G401 (cell line): ENCODE data around the gene MAGED2. TPM values are rescaled to one million over a fixed set of nuclear protein-coding genes. Genes with fewer than 3 reads are reported as not detected.
"Not testable (repeated sequence)": the region's sequence is repeated elsewhere in the genome, so short reads cannot be mapped to it uniquely, and the experiment has no call there.

Experiments used
- DNase-seq: peaks from one replicate; pipeline ENCODE4 v3.0.0-alpha.2; 2015; ENCODE audit warnings: low spot score
- in situ Hi-C: cut with HindIII; loops from 2 replicates; pipeline ENCODE4 v1.10.0; 2016; ENCODE audit warnings: low sequenced_read_pairs, mixed read lengths
- total RNA-seq: library from RNA; depleted of rRNA; stranded (reverse); fragments of >200 nt; shearing (Covaris generic); gene quantifications from 2 replicates; pipeline ENCODE4 v1.2.3, GENCODE V29; 2014; rRNA removed

The MAGED2 gene
- total RNA-seq, 1 experiment from 2014 or later: 214 TPM

DNA sequence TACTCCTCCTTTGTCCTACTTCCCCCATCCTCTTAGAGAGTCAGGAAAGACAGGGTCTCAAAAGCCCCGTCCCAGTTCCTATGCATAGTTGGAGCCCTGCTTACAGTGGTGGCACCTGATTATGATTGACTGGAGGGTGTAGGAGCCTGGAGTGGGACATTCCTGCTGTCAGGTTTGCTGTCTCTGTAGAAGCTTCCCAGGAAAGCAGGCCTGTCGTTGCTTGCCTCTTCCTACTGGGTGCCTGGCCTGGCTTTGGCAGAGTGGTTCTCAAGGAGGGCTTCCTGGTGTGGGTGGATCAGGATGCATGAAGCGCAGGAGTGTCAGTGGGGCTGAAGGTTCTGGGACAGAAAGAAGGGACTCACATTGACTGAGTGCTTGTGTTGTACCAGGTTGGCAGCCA is 4.8 kb downstream of the MAGED2 start:
- in situ Hi-C loops: no loop called here
- no peak for DNase-seq

GRCh38 chrX:54817220-54817820 is 9.8 kb downstream of the MAGED2 start:
- in situ Hi-C loops: no loop called here
- no peak for DNase-seq

GRCh38 chrX:54818221-54818620 is 10.7 kb downstream of the MAGED2 start:
- in situ Hi-C loops: no loop called here

DNA sequence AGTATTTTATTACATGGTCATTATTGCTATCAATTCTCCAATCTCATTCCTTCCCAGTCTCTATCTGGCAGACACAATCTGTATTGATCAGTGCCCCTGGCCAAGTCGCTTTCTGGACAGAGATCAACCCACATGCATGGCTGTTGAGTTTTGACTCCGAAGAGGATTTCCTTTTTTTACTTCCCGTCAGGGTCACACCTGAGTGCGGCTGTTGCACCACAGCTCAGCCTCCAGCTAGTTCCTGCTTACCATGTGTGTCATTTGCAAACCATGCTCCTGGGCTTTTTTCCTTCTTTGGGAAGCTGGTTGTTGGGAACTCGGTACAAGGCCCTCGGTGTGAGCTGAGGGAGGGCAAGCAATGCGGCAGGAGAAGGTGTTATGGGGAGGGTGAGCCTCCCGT is 11.7 kb downstream of the MAGED2 start:
- in situ Hi-C loops: no loop called here
- no peak for DNase-seq

More at GRCh38 chrX:54818221-54818620, 10.7 kb downstream of the MAGED2 start:
- DNase-seq: no peak

DNA sequence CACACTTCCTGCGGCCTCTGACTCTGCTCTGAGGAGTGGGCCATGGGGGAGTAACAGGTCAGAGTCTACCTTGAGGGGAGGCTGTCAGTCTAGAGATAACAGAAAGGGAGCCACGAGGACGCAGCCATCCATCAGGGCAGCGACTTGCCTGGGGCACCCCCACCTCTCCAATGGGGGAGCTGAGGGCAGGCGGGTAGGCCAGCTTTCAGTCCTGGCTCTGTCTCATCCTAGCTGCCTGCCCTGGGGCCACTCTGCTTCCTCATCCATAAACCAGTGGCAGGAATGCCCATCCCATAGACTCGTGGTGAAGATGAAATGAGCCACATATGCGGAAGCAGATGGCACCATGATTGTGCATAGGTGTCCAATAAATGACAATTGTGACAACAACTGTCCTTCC is 13.2 kb downstream of the MAGED2 start:
- in situ Hi-C loops: no loop called here
- no peak for DNase-seq

- DNase-seq: no peak
- in situ Hi-C loops: no loop called here
Observed at GRCh38 chrX:54821310-54821709, 13.8 kb downstream of the MAGED2 start.

DNA sequence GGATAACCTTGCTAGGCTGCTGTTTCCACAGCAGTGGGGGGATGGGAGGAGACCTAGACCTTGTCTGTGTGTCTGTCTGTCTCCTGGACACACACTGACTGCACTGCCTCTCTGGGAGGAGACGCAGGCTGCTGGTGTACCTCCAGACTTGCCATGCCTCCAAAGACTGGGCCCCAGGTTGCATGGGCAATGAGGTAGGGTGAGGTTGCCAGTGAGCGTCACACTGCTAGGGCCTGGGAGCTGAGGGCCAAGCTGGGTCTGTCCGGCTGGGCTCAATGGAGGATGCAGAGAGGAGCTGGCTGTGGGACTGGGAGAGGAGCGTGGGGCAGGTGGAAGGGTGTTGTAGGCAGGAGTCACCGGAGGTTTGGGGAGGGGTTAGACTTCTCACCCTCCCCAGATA is 16.6 kb downstream of the MAGED2 start:
- DNase-seq: no peak
- in situ Hi-C loops: no loop called here

DNA sequence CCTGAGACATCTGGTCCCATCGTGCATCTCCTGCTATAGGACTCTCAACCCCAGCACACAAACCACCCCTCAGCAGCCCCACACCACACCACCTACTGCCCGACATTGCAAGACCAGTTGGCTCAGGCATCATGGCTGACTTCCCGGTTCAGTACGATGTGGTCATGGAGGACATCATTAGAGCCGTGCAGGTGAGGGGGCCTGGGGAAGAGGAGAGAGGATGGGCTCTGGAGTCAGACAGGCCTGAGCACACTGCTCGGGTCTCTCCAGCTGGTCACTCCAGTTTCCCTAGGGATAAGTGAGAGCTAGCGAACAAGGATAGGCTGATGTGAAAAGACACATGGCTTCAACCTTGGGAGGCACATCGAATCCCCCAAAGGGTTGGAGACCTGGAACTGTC is 17.2 kb downstream of the MAGED2 start:
- no peak for DNase-seq
- in situ Hi-C loops: no loop called here

DNA sequence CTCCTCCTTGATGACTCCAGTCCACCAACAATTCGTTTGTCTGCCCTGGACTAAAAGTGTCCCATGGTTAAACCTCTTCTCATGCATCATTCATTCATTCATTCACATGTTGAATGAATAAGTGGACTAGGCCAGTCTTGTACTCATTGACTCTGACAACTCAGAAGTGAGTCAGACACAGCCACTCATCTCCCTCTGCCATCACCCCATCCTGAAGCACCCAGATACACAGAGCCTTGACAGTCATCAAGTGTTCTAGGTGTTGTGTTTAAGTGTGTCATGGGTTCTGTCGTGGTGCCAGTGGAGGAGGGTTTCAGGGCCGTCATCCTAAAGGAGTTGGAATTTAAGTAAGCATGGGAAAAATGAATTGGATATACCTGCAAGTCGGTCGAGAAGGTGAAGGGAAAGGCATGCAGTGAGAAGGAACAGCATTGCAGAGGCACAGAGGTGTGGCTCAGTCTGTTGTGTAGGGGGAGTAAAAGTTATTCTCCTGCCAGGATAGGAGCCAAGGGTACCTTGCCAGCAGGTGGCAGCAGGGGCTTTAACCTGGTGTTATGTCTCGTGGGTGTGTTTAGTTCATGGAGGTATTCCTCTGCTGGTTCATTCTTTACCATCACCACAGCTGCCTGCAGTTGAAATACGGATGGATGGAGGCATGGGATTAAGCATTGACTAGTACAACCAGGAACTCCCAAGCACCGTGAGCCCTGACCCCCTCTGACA is 18.3 kb downstream of the MAGED2 start:
- in situ Hi-C loops: no loop called here
- DNase-seq: no peak

GRCh38 chrX:54826598-54826997 is 19.1 kb downstream of the MAGED2 start:
- no peak for DNase-seq
- in situ Hi-C loops: no loop called here

DNA sequence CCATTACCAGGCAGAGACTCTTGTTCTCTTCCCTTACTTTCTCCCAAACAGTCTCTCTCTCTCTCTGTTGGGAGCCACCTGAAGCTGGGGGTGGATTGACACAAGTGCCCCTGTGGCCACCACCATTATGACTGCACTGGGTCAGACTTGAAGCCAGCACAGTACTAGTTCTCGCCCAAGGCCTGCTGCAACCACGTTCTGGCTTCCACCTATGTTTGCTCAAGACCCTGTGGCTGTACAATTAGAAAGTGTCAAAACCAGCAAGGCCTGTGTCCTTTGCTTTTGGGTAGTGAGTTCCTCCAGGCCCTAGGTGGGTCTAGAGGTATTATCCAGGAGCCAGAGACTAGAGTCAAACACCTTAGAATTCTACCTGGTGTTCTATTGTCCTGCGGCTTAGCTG is 31.0 kb downstream of the MAGED2 start:
- in situ Hi-C loops: no loop called here
- no peak for DNase-seq

GRCh38 chrX:54841184-54841874 is 33.8 kb downstream of the MAGED2 start:
- DNase-seq, in situ Hi-C loops: not testable (repeated sequence)

DNA sequence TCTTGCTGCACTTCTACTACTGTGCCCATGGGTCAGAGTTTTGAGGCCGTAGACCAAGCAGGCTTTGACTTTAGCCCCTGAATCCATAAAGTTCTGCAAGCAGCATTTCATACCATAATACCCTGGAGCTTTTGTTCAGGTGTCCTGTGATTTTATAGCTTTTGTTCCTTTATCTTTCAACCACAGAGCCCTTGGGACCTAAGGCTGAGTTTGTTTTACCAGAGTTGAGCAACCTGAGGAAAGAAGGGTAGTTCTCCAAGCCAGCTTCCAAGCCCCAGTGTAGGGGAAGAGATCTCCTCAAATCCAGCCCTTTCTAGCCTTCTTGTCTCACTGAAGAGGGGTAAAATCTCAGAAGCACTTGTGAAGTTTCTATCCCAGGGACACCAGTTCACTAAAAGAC is 35.1 kb downstream of the MAGED2 start:
- no peak for DNase-seq
- in situ Hi-C loops: no loop called here

DNA sequence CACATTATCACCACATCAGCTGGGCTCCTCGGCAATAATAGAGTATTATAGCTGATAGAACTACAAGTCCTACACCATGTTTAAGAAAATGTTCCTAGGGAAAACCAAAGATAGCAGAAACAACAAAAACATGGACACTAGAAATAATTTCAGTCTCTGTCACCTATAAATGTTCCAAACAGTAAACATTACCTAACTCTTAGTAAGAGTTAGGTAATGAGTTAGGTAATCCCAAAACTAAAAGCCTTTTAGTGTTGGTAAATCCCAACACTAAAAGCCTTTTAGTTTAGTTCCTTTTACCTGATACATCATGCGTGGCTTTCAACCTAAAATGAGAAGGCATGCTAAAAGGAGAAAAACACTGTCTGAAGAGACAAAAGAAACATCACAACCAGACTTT is 35.5 kb downstream of the MAGED2 start:
- no peak for DNase-seq
- in situ Hi-C loops: no loop called here

GRCh38 chrX:54847700-54848099 is 40.2 kb downstream of the MAGED2 start:
- DNase-seq, in situ Hi-C loops: not testable (repeated sequence)

DNA sequence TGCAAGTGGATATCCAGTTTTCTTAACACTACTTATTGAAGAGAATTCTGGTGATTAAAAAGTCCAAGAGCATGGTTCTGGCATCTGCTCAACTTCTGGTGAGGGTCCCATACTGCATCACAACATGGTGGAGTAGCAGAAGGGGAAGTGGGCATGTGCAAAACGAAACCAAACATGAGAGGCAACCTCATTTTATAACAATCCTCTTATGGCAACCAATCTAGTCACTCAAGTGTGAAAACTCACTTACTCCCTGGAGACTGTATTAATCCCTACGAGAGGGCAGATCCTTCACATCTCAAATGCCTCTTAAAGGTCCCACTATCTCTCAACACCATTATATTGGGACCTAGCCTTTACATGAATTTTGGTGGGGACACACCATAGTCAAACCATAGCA is 57.7 kb downstream of the MAGED2 start:
- in situ Hi-C loops: no loop called here
- no peak for DNase-seq

Other genes with a start within 250 kb of the MAGED2 start
- not detected in 2 replicates for gene ITIH6, start 9.5 kb upstream of the MAGED2 start, total RNA-seq
- 18.2 and 25.2 TPM in 2 replicates for gene TRO, start 113.1 kb downstream of the MAGED2 start, total RNA-seq
- gene PFKFB1, start 186.4 kb downstream of the MAGED2 start, total RNA-seq: 0.14 and 0.55 TPM in 2 replicates
- gene APEX2, start 192.6 kb downstream of the MAGED2 start, total RNA-seq: 8.3 and 10.7 TPM in 2 replicates
- not detected in 2 replicates for gene ALAS2, start 223.2 kb downstream of the MAGED2 start, total RNA-seq